ENCODE data around the gene ZFP82.

Gene ZFP82

DNA sequence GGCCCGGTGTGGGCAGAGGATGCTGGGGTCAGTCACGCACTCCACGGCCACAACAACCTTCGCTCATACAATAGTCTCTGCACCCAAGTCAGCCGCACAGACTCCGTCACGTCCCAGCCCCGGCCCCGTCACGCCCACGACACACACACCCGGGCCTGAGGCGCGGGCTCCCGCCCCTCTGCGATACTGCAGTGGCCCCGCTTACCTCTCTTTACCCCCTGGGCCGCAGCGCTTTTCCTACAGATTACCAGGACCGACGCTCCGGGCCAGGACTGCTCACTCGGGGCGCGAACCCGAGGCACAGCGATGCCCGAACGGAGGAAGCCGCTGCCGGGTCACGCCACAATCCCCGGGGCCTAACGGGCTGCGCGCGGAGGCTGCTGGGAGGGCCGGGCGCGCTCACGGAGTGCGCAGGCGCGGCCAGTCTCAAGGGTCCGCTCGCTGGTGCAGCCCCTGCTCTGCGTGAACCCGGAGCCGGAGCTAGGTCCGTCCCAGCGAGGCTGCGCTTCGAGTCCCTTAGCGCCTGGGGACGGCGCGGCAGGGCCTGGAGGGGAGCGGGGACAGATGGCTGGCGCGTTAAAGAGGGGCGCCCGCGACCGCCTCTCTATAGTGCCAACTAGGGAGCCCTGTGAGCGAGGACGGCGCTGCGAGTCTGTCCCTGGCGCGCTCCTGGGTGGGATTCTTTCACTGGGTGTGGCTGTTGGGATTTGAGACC lies at the start of gene ZFP82:
TSS of gene ZFP82 (minus strand) at position 358 of the 715 bp plus-strand sequence. CDS start 8,855 bp downstream, outside the sequence.
- DNase-seq: peak; percentile 73 to 74

DNA sequence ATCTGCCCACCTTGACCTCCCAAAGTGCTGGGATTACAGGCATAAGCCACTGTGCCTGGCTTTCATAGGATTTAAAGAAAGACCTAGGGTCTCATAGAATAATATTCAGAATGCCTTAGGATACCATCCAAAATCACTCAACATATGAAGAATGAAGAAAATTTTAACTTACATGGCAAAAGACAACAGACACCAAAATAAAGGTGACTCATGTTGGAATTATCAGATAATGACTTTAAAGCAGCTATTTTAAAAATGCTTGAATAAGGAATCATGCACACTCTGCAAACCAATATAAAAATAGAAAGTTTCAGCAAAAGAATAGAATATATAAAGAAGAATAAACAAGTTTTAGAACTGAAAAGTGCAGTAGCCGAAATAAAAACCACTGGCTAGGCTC lies 41.6 kb upstream of the ZFP82 start:
- DNase-seq: no peak

DNA sequence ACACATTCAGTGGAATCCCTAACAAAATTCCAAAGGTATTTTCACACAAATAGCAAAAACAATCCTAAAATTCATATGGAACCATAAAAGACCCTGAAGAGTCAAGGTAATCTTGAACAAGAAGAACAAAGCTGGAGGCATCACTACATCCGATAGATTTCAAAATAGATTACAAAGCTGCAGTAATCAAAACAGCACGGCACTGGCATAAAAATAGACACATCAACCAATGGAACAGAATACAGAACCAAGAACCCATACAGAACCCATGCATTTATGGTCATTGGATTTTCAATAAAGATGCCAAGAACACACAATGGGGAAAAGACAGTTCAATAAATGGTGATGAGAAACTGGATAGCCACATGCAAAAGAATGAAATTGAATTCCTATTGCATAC lies 38.4 kb upstream of the ZFP82 start:
- DNase-seq: no peak

DNA sequence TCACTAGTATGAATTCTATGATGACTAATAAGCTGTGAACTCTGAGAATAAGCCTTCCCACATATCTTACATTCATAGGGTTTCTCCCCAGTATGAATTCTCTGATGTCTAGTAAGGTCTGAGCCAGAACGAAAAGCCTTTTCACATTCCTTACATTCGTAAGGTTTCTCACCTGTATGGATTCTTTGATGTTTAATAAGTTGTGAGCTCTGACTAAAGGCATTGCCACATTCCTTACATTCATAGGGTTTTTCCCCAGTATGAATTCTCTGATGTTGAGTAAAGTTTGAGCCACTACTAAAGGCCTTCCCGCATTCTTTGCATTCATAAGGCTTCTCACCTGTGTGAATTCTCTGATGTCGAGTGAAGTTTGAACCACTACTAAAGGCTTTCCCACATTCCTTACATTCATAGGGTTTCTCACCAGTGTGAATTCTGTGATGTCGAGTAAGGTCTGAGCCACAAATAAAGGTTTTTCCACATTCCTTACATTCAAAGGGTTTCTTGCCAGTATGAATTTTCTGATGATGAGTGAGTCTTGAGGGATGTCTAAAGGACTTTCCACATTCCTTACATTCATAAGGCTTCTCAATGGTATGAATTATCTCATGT lies 30.7 kb upstream of the ZFP82 start:
- no peak for DNase-seq

DNA sequence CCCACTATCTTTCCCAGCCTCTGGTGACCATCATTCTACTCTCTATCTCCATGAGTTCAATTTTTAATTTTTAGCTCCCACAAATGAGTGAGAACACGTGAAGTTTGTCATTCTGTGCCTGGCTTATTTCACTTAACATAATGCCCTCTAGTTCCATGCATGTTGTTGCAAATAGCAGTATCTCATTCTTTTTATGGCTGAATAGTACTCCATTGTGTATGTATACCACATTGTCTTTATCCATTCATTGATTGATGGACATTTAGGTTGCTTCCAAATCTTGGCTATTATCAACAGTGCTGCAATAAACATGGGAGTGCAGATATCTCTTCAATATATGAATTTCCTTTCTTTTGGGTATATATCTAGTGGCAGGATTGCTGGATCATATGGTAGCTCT lies 22.9 kb upstream of the ZFP82 start:
- no peak for DNase-seq

DNA sequence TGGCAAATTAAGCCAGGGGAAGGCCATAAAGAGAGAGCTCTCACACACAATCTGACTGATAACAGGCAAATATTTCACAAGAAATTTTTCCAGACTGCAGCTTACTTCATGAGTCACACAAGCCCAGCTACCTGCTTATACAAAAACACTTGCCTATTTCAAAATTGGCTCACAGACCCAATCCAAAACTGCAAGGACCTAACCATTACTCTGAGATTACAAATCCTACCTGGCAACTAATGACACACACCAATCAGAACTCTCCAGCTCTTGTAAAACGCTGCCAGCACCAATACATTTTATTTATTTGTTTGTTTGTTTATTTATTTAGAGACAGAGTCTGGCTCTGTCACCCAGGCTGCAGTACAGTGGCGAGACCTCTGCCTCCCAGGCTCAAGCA lies 18.1 kb upstream of the ZFP82 start:
- DNase-seq: no peak

DNA sequence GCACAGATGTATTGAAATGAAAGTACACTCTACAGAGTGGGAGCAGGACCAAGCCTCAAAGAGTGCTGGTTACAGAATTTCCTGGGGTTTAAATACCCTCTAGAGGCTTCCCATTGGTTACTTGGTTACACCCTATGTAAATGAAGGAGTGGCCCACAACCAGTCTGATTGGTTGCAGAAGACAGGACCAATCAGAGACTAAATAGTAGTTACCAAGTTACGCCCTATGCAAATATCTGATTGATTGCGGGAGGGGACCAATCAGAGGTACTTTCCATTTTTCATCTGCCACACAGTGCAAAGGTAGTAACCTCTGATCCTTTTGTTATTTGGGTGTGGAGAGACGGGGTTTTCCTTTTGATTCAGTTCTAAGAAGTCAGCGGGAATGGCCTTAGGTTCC lies 5.5 kb upstream of the ZFP82 start:
- no peak for DNase-seq

DNA sequence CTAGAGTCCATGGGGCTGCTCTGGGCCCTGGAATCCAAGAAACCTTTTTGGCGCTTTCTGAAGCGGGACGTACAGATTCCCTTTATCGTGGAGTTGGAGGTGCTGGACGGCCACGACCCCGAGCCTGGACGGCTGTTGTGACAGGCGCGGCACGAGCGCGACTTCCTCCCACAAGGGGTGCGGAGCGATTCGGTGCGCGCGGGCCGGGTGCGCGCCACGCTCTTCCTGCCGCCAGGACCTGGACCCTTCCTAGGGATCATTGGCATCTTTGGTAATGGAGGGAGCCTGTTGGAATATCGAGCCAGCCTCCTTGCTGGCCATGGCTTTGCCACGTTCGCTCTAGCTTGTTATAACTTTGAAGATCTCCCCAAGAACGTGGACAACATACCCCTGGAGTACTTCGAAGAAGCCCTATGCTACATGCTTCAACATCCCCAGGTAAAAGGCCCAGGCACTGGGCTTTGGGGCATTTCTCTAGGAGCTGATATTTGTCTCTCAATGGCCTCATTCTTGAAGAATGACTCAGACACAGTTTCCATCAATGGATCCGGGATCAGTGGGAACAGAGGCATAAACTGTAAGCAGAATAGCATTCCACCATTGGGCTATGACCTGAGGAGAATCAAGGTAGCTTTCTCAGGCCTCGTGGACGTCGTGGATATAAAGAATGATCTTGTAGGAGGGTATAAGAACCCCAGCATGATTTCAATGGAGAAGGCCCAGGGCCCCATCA lies 3.5 kb upstream of the ZFP82 start:
- no peak for DNase-seq

DNA sequence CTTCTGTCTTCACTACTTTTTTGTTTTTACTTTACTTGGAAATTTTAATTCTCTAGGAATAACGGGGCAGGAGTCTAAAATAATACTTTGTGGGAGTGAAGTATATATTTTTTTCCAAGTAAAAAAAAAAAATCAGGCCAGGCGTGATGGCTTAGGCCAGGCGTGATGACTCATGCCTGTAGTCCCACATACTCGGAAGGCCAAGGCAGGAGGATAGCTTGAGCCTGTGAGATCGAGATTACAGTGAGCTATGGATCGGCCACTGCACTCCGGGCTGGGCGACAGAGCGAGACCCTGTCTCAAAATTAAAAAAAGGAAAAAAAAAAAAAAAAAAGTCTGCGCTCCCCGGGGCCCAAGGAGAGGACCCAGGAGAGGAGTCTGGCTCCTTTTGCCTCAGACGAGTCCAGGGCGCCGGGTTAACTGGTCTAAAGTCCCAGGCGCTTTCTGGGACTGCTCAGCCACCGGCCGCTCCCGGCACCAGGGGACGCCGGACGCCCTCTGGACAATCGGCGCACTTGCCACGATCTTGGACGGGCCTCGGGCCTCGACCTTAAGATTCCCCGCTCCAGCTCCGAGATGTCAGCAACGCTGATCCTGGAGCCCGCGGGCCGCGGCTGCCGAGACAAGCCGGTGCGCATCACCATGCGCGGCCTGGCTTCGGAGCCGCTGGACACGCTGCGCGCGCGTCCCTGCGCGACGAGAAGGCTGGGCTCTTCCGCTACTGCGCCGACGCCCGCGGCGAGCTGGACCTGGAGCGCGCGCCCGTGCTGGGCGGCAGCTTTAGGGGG lies 2.7 kb upstream of the ZFP82 start:
- no peak for DNase-seq

DNA sequence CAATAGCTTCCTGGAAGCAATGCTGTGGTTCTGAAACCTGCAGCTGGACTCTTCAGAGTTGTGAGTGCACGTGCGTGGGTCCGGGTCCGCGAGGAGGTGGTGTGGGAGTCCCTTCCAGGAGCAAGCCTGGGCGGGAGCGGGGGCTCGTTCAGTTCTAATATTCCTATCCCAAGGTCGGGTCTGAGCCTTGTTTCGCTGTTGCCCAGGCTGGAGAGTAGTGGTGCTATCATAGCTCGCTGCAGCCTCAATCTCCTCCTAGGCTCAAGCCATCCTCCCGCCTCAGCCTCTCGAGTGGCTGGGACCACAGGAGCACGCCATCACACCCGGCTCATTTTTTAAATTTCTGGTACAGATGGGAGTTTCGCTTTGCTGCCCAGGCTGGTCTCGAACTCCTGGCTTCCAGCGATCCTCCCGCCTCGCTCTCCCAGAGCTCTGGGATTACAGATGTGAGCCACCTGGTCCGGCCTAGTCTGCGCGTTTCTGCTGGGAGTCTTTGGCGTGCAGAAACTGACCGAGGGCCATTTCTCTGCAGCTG lies 625 bp downstream of the ZFP82 start:
- no peak for DNase-seq

DNA sequence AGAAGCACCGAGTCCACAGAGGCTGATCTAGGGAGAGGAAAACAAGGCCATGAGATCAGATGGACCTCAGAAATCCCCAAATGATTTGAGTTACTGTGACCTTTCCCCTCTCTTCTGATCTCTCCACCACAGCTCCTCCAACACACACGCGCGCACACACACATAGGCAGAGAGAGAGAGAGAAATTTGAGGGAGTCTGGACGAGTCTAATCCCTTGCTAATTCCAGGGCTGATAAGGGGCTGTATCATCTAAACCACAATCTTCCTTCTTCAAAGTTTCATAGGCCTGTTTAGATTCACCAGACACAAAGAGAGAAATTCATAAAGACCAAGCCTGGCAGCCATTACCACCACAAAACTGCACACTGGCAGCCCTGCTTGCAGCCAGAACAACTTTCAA lies 8.6 kb downstream of the ZFP82 start:
- DNase-seq: no peak

DNA sequence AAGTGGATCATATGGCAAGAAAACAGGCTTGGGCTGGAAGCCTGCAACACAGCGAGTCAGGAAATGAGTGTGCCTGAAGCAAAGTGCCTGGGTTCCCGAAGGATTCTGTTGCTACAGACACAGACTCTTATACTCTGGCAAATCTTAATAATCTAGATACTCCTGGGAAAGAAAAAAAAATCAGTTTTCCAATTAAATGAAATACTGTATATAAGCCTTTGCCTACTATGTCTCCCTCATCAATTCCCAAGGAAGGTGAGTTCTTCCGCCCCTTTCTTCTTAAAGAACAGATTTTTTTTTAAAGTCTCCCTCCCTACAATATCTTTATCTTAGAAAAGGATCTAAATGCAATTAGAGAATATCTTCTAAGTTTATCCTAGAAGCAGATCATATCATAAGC lies 10.3 kb downstream of the ZFP82 start:
- no peak for DNase-seq

DNA sequence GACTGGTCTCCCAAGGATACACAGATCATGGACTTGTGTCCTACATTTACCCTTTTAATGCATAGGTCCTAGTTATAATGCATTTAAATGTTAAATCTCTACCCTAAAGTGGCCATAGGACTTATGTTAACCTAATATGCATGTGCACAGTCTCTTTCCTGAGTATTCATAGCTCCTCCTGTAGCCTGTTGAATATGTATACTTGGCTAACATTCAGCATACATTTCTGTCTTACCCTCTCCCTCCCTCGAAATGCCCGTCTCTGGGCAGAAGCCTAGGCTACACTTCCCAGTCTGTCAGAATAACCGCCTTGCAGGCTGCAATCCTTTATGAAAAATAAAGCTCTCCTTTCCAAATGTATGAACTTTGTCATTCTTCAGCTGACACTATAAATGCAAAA lies 13.9 kb downstream of the ZFP82 start:
- DNase-seq: no peak

DNA sequence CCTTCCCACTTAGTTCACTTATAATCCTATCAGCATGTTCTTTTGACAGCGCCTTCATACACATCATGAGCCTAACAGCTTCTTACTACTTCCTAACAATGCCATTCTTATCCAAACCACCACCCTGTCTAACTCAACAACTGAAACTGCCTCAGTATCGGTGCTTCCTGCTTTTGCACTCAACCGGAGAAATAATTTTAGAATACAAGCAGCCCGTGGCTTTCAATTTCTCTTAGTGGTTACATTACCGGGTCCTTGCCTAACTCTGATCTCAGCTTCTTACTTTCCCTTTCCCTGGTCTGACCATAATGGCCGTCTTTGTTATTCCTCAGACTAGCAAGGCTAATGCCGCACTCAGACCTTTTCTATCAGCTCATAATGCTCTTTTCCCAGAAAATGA lies 17.0 kb downstream of the ZFP82 start:
- no peak for DNase-seq

DNA sequence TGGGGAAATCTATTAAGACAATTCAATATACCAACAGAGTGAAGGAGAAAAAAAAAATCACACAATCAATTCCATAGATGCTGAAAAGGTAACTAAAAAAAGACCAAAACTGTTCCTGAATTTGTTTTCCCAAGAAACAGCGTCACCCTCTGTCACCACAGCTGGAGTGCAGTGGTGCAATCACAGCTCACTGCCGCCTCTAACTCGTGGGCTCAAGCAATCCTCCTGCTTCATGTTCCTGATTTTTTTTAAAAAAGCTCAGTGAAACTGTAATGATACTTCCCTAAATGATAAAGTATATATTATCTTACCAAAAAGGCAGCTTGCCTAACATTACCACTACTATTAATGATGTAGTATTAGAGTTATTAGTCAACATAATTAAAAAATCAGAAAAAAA lies 19.9 kb downstream of the ZFP82 start:
- DNase-seq: no peak

DNA sequence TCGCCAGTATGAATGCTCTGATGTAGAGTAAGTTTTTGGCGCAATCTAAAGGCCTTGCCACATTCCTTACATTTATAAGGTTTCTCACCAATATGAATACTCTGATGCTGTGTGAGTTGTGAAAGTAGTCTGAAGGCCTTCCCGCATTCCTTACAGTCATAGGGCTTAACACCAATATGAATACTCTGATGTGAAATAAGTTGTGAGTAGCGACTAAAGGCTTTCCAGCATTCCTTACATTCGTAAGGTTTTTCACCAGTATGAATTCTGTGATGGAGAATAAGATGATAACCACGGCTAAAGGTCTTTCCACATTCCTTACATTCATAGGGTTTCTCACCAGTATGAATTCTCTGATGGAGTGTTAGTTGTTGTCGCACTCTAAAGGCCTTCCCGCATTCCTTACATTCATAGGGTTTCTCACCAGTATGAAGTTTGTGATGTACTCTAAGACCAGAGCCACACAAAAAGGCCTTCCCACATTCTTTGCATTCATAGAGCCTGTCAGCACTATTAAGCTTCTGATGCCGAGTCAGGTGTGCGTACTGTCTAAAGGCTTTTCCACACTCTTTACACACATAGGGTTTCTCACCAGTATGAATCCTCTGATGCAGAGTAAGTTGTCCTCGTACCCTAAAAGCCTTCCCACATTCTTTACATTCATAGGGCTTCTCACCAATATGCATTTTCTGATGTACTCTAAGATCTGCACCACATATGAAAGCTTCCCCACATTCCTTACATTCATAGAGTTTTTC lies 25.3 kb downstream of the ZFP82 start:
- no peak for DNase-seq

DNA sequence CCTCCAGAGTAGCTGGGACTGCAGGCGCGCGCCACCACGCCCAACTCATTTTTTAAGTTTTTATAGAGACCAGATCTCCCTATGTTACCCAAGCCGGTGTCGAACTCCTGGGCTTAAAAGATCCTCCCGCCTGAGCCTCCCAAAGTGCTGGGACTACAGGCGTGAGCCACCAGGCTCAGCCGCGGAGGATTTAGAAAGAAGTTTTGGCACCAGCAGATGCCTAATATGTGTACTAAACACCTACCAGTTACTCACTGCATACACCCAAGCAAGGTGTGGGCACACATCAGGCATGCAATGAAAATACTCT lies 39.0 kb downstream of the ZFP82 start:
- DNase-seq: no peak

DNA sequence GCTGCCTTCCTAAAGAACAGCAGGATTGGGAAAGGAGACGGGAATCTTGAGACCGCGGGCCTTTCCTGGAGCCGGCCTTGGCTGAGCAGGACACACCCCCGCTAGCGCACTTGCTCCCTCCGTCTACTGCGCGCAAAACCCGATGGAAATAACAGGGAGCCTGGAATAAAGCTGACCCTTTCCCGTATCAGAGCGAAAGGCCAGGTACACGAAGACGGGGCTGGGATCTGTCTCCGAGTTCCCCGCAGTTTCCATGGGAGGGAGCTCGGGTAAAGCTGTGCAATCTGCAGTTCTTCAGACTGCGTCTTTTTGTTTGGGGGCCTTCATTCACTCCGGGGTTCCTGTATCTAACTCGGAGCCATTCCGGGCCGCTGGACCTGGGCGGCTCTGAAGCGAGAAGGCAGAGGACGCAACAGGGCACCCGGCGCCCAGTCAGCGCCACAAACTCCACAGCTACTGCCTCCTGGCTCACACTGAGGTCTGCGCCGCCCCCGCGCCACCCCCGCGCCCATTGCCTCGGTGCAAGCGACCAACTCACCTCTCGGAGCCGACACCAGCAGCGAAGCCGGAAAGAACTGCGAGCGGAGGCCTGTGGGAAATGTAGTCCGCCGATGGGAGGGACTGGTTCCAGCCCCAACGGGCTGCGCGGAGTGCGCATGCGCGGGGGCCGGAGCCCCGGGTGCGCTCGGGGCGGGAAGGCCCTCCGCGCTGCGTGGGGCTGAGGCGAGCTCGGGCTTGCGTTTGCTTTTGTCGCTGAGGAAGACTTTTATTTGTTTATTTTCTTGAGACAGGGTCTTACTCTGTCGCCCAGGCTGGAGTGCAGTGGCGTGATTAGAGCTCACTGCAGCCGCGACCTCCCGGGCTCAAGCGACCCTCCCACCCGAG lies 39.6 kb downstream of the ZFP82 start, which contains the start of gene ZFP14:
TSS of gene ZFP14 (minus strand) at position 577 of the 885 bp plus-strand sequence. CDS start 11,309 bp downstream, outside the sequence.
- peak; percentile 94 to 98 for DNase-seq

DNA sequence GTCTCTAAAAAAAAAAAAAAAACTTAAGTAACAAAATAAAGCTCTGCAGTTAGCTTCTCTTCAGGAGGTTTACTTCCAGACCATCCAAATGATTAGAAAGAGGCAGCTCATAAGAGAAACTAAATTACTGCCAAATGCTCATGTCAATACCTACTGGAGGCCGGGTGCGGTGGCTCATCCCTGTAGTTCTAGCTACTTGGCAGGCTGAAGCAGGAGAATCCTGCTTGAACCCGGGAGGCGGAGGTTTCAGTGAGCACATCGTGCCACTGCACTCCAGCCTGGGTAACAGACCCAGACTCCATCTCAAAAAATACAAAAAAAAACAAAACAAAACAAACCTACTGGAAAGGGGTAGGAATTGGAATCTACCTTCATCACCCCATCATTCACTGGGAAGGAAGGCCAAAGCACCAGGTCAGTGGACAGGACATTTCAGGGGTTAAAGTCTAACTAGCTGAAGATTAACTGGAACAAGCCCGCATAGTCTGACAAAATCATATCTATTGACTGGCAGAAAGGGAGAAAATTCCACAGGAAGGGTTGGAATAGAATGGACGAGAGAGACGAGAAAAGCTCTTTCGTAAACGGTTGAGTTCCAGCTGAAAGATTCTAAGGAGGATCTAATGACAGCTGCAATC lies 40.8 kb downstream of the ZFP82 start:
- no peak for DNase-seq

DNA sequence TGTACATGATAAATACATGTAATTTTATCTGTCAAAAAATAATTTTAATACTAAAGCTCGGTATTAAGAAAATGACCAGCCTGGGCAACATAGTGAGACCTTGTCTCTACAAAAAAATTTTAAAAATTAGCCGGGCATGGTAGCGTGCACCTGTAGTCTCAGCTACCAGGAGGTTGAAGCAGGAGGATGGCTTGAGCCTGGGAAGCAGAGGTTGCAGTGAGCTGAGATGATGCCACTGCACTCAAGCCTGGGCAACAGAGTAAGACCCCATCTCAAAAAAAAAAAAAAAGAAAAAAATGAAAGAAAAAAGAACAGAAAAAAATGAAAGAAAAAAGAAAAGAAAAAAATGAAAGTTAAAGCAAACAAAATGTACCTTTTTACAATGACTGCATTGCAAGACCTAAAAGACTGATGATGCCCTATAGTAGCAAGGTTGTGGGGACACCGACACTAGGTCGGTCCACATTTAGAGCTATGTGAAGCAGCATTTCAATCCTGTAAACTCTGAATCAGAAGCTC lies 44.7 kb downstream of the ZFP82 start:
- no peak for DNase-seq

DNA sequence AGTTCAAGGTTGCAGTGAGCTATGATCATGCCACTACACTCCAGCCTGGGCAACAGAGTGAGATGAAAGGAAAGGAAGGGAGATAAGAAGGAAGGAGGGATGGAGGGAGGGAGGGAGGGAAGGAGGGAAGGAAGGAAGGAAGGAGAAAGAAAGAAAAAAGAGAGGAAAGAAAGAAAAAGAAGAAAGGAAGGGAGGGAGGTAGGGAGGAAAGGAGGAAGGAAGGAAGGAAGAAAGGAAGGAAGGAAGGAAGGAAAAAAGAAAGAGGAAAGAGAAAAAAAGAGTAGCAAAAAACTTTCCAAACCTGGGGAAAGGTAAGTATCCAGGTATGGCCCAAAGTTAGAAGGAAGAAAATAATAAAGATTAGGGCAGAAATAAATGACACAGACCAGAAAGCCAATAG lies 46.6 kb downstream of the ZFP82 start:
- DNase-seq: no peak
